Panc1 (cell line): ENCODE measurements around the gene FASTKD2. TPM values are rescaled to one million over a fixed set of nuclear protein-coding genes. Genes with fewer than 3 reads are reported as not detected.

ENCODE experiments used
- ATAC-seq: fragments of 200-7000 bp; cut with Tn5 transposase; 2 replicates; pipeline ENCODE4 v1.9.1; 2020; ENCODE audit warnings: mild to moderate bottlenecking, moderate library complexity
- BruUV-seq: library from RNA; stranded (reverse); fragments of 400-500 nt; replicated peaks from 2 replicates; lab custom pipeline; 2021; lab: Mats Ljungman, UMichigan
- CTCF ChIA-PET: fragments of 300-600 bp; sonication (Branson Sonifier 250); formaldehyde crosslinking; loops from one replicate; lab custom pipeline; 2022; ENCODE audit warnings: antibody characterized with exemption; lab: Charles Lee
- POLR2A ChIA-PET: fragments of 300-600 bp; sonication (Branson Sonifier 250); formaldehyde crosslinking; loops from one replicate; lab custom pipeline; 2022; ENCODE audit warnings: antibody characterized with exemption; lab: Charles Lee
- DNase-seq: peaks from one replicate; pipeline ENCODE4 v3.0.0-alpha.2; 2010; ENCODE audit warnings: low read depth, low spot score
- H3K27ac ChIP-seq: 2 replicates; pipeline ENCODE4 v1.5.1; 2011; ENCODE audit warnings: mild to moderate bottlenecking, low read length, inconsistent platforms
- H3K27me3 ChIP-seq: fragments of 200-500 bp; sonication (Bioruptor generic); 2 replicates; pipeline ENCODE4 v1.6.0; 2014; ENCODE audit warnings: low read length, inconsistent platforms; ENCODE audit not compliant: control insufficient read depth, insufficient read depth
- H3K36me3 ChIP-seq: fragments of 200-500 bp; sonication (Bioruptor generic); 2 replicates; pipeline ENCODE4 v1.5.1; 2014; ENCODE audit warnings: inconsistent platforms, mild to moderate bottlenecking, low read length, moderate library complexity; ENCODE audit not compliant: control insufficient read depth, insufficient read depth
- H3K4me1 ChIP-seq: 2 replicates; pipeline ENCODE4 v1.5.1; 2011; ENCODE audit warnings: inconsistent platforms, mild to moderate bottlenecking, low read length, moderate library complexity; ENCODE audit not compliant: control insufficient read depth, insufficient read depth
- H3K4me3 ChIP-seq, 2 experiments: 2 replicates each; pipeline ENCODE4 v1.5.1; 2011 to 2012; ENCODE audit warnings: low read depth in 2 of 2, low read length in 2 of 2, mild to moderate bottlenecking in 2 of 2, inconsistent platforms in 1 of 2, moderate library complexity in 1 of 2
- H3K9me3 ChIP-seq: fragments of 200-500 bp; sonication (Bioruptor generic); 2 replicates; pipeline ENCODE4 v1.5.1; 2014; ENCODE audit warnings: low read depth, mild to moderate bottlenecking, inconsistent platforms, low read length, moderate library complexity; ENCODE audit not compliant: control insufficient read depth, insufficient read depth
- POLR2AphosphoS5 ChIP-seq: IDR thresholded peaks from 2 replicates; pipeline ENCODE4 v1.6.1; 2012; ENCODE audit warnings: mild to moderate bottlenecking, low read depth, low read length, moderate library complexity
- SIN3A ChIP-seq: IDR thresholded peaks from 2 replicates; pipeline ENCODE4 v1.6.1; 2012; ENCODE audit warnings: low read depth, mild to moderate bottlenecking, low read length, moderate library complexity, borderline replicate concordance; ENCODE audit not compliant: insufficient read depth
- in situ Hi-C: cut with HindIII; loops from 2 replicates; pipeline ENCODE4 v1.10.0; 2016; ENCODE audit warnings: low sequenced_read_pairs, low pct_unique_long_range_greater_than_20kb
- intact Hi-C: fragments of 100-400 bp; cut with micrococcal nuclease; formaldehyde crosslinking; loops from one replicate; pipeline ENCODE4 v1.10.0; 2022; ENCODE audit not compliant: unreplicated experiment
- microRNA-seq: library from miRNA; unstranded; fragments of <30 nt; microRNA quantifications from one replicate; pipeline ENCODE4 v1.1.0, GENCODE V29; 2020; ENCODE audit not compliant: unreplicated experiment
- total RNA-seq: library from RNA; stranded (reverse); gene quantifications from one replicate; pipeline ENCODE4 v1.2.1, GENCODE V29; 2021; ENCODE audit not compliant: unreplicated experiment
- TF ChIP-seq, protein P1 (sequence below): fragments of 450-650 bp; IDR thresholded peaks from 2 replicates; pipeline ENCODE4 v1.5.1; 2017; ENCODE audit warnings: mild to moderate bottlenecking

Gene FASTKD2
- total RNA-seq, 1 experiment from 2014 or later: 20.5 TPM

DNA sequence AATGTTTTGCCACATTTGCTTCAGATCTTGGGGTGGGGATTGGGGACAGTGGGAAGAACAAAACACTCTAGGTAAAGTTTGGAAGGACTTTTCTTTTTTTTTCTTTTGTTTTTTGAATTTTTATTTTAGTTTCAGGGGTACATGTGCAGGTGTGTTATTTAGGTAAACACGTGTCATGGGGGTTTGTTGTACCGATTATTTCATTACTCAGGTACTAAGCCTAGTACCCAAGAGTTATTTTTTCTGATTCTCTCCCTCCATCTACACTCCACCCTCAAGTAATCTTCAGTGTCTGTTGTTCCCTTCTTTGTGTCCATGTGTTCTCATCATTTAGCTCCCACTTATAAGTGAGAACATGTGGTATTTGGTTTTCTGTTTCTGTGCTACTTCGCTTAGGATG lies 73.3 kb downstream of the FASTKD2 start:
- ChIA-PET POLR2A (no interaction called here), CTCF (no interaction called here)
- Histone ChIP-seq H3K36me3 (no peaks in the 10 kb centered on the region), H3K27ac (no peak overlapping the region), H3K27me3 (no peaks in the 10 kb centered on the region), H3K4me1 (no peaks in the 10 kb centered on the region), H3K4me3 (no peak overlapping the region), H3K9me3 (0 out of 2 replicates have a peak, but pooled peaks cover 3% of the 10 kb centered on the region)
- intact Hi-C loops: no loop called here
- ATAC-seq (no peak), DNase-seq (no peak)
- in situ Hi-C loops: no loop called here
- TF ChIP-seq SIN3A: no peak
- no TSS peak for BruUV-seq

DNA sequence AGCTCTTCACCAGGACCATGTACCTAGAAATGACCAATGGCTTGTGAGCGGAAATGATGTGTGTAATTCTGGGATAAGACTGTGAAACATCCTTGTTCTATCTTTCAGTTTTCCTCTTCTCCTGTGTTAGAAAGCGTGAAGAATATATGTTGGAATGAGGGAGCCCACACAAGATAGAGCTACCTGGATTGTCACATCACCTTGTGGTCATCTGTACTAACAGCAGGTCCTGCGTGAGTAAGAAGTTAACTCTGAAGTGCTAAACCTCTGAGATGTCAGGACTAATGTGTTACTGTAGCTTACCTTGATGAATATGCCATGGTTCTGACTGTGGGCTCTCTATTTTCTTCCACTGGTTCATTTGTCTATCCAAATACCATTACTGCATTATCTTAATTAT lies 75.6 kb downstream of the FASTKD2 start:
- H3K9me3 ChIP-seq: no peaks in the 10 kb centered on the region
- DNase-seq (no peak), ATAC-seq (no peak)
- in situ Hi-C loops (no loop called here), intact Hi-C loops (no loop called here)
- no peak overlapping the region for H3K4me3 ChIP-seq
- H3K27ac ChIP-seq: no peak overlapping the region
- no peaks in the 10 kb centered on the region for H3K4me1 ChIP-seq
- CTCF ChIA-PET: no interaction called here
- no peaks in the 10 kb centered on the region for H3K36me3 ChIP-seq
- no peaks in the 10 kb centered on the region for H3K27me3 ChIP-seq
- BruUV-seq: no TSS peak
- no peak for TF ChIP-seq POLR2AphosphoS5
- TF ChIP-seq, protein P1, sequence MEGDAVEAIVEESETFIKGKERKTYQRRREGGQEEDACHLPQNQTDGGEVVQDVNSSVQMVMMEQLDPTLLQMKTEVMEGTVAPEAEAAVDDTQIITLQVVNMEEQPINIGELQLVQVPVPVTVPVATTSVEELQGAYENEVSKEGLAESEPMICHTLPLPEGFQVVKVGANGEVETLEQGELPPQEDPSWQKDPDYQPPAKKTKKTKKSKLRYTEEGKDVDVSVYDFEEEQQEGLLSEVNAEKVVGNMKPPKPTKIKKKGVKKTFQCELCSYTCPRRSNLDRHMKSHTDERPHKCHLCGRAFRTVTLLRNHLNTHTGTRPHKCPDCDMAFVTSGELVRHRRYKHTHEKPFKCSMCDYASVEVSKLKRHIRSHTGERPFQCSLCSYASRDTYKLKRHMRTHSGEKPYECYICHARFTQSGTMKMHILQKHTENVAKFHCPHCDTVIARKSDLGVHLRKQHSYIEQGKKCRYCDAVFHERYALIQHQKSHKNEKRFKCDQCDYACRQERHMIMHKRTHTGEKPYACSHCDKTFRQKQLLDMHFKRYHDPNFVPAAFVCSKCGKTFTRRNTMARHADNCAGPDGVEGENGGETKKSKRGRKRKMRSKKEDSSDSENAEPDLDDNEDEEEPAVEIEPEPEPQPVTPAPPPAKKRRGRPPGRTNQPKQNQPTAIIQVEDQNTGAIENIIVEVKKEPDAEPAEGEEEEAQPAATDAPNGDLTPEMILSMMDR: peak; percentile 17; the same call in 1 of the 2 replicates
- POLR2A ChIA-PET: no interaction called here

Small RNA genes lying within 50 kb of the gene (microRNA-seq; reads per million reads assigned to microRNA genes)
- gene MIR3130-1 (not detected), gene MIR3130-2 (not detected)

Other genes starting within 250 kb of the FASTKD2 start
- not detected for gene FAM237A, start 123.1 kb upstream of the FASTKD2 start, total RNA-seq
- not detected for gene DYTN, start 47.2 kb upstream of the FASTKD2 start, total RNA-seq
- 0.85 TPM for gene MDH1B, start 278 bp upstream of the FASTKD2 start, total RNA-seq
- gene CPO, start 173.9 kb downstream of the FASTKD2 start, total RNA-seq: not detected